ENCODE data around the gene DPEP2.

The DPEP2 gene

DNA sequence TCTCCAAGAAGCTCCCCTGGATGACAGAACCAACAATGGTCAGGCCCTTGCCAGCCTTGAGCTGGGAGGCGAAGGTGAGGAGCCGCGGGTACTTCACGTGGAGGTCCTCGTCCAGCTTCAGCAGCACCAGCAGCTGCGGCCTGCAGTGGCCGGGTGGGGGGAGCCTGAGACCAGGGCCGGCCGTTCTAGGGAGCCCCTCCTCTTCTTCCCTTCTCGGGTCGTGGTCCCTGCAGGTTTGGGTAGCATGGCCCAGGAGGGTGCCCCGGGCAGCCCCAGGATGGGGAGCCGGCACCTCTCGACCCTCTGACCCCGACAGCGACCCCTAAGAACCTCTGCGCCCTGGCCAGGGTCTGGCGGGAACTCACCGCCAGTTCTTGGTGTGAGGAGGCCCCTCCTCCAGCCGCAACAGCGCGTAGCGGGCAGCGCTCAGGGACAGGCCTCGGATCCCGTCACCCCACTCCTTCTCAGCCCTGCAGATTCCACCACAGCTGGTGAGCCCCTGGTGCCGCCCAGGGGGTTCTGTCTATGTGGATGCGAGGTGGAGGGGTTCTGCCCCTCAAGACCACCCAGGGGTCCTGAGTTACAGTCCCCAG lies 52.2 kb downstream of the DPEP2 start:
- TF ChIP-seq, protein P1, sequence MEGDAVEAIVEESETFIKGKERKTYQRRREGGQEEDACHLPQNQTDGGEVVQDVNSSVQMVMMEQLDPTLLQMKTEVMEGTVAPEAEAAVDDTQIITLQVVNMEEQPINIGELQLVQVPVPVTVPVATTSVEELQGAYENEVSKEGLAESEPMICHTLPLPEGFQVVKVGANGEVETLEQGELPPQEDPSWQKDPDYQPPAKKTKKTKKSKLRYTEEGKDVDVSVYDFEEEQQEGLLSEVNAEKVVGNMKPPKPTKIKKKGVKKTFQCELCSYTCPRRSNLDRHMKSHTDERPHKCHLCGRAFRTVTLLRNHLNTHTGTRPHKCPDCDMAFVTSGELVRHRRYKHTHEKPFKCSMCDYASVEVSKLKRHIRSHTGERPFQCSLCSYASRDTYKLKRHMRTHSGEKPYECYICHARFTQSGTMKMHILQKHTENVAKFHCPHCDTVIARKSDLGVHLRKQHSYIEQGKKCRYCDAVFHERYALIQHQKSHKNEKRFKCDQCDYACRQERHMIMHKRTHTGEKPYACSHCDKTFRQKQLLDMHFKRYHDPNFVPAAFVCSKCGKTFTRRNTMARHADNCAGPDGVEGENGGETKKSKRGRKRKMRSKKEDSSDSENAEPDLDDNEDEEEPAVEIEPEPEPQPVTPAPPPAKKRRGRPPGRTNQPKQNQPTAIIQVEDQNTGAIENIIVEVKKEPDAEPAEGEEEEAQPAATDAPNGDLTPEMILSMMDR (IDR thresholded peaks at IDR 0.05; ENCODE audit: low read depth, low read length), result no peak
- DNase-seq (ENCODE audit: extremely low read depth, low read depth), result no peak

DNA sequence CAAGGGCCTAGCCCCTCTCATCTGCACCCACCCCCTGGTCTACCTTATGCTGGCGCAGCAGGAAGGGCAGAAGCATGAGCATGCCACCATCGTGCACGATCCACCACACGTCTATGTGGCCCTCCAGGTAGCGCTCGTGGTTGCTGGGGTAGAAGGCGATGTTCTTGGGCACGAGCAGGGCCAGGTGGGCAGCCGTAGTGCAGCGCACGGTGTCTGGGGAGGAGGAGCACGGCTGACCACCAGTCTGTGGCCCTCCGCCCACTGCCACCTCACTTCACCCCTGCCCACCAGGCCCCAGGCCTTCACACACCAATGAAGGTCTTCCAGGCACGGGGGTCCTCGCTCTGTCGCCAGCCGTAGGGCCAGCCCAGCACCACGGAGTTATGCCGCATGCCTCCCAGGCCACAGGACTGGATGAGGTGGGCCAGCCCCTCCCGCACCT lies 53.1 kb downstream of the DPEP2 start:
- no peak for DNase-seq (ENCODE audit: extremely low read depth, low read depth)
- TF ChIP-seq, protein P1 (IDR thresholded peaks at IDR 0.05; ENCODE audit: low read depth, low read length), result no peak

DNA sequence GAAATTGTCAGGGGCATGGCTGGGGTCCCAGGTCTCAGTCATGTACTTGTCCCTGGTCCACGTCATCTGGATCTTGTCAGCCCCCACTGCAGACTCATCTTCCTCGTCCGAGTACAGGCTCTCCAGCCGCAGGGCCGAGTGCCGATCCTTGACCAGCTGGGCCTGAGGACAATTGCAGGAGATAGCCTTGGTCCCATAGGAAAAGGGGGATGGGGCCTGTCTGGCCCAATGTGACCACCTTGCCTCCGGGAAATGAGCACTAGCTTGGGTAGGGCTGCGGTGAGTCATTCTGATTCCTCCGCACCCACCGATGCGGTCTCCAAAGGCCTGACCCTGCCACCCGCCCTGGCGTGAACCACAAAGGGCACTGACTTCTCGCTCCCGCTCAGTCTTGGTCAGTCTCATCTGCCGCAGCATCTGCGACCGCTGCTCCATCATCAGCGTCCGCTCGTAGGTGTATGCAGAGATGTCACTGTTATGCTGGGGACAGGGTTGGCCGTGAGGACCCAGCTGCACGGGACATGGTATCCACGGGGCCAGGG lies 53.8 kb downstream of the DPEP2 start:
- no peak for DNase-seq (ENCODE audit: extremely low read depth, low read depth)
- TF ChIP-seq, protein P1 (IDR thresholded peaks at IDR 0.05; ENCODE audit: low read depth, low read length), result no peak

DNA sequence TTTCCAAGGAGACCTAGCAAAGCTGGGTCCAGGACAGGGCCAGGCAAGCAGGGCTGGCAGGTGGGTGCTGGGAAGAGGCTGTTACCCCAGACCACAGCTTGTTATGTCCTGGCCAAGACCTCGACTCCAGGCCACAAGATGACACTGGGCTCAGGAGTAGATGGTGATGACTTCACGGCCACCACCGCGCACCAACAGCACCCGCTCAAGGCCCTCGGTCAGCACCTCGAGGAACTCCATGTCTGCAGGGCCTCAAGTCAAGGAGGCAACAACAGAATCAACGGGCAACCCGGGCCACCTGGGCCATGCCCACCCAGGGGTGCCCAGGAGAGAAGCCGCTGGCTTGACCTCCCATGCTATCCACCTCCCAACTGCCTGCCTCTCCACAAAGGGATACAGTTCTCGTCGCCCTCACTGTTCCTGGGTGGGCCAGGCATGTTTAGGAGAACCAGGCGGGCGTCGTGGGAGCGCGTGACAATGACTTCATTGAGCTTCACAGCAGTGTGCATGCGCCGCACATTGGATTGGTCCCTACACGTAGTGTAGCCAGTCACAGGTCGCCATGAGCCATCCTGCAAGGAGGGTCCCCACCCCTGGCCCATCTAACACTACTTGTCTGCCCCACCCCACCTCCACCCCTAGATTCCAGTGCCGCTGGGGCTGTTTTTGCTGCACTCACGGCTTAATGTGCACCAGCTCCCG lies 54.4 kb downstream of the DPEP2 start:
- DNase-seq (ENCODE audit: extremely low read depth, low read depth), result no peak
- TF ChIP-seq, protein P1 (IDR thresholded peaks at IDR 0.05; ENCODE audit: low read depth, low read length), result no peak

DNA sequence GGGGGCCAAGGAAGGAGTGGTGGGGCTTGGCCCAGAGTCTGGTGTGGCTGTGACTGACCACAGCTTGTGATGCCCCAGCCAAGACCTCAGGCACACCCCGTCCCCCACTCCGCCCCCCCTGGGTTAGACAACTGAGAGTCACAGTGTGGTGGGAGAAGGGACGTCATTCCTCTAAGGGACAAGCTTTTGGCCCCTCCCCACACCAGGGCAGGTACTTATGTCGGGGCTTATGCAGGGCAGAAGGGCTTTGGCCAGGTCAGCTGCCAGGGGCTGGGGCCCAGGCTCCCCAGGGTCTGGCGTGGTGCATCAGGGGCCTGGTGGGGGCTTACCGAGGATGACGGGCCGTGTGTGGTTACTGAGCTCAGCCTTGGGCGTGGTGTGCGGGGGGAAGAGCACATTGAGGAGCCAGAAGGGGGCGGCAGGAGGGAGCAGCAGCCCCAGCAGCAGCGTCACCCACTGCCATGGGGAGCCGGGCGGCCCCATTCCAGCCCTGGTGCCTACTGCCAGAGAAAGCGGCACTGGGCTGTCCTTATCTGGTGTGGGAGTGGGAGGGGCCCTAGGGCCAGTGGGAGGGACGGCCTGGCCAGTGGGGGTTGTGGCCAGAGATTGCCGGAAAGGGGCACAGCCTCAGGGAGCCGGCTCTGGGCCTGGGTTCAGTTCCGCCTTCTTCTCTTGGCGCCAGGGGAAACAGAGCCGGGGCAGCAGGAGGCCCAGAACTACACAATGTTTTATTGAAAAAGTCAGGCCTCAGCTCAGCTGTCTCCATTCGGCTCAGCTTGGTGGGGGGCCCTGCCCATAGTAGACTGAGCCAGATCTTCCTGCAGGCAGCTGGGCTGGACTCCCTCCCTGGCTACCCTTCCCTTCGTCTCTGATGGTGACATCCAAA lies 55.4 kb downstream of the DPEP2 start, which contains the start of gene LCAT:
LCAT (minus strand) TSS at position 502 of the 886 bp plus-strand sequence; CDS start at position 483, 19 bp downstream.
- TF ChIP-seq, protein P1 (IDR thresholded peaks at IDR 0.05; ENCODE audit: low read depth, low read length), result no peak
- no peak for DNase-seq (ENCODE audit: extremely low read depth, low read depth)

DNA sequence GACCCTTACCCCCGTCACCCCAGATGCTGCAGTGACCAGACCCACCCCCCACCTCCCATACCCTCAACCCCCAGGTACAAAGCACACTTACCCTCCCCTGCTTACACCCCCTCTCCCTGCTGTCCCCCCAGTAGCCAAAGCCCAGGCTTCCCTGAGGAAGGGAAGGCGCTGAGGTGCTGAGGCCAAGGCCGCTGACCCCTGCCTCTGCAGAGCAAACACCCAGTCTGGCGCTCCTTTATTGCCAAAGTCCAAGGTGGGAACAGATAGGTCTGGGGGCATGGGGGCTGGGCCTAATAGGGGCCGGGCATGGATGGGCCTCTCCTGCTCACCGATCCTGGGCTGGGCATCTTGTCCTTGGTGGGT lies 56.0 kb downstream of the DPEP2 start:
- TF ChIP-seq, protein P1 (IDR thresholded peaks at IDR 0.05; ENCODE audit: low read depth, low read length), result no peak
- DNase-seq (ENCODE audit: extremely low read depth, low read depth), result no peak
